ENCODE measurements around the gene NBL1. TPM values are rescaled to one million over a fixed set of nuclear protein-coding genes. Genes with fewer than 3 reads are reported as not detected.

Gene NBL1
- total and polyA plus RNA-seq, 2 of the 4 experiments (the other 2 are of a cell fraction): 14.0 to 54.2 TPM

DNA sequence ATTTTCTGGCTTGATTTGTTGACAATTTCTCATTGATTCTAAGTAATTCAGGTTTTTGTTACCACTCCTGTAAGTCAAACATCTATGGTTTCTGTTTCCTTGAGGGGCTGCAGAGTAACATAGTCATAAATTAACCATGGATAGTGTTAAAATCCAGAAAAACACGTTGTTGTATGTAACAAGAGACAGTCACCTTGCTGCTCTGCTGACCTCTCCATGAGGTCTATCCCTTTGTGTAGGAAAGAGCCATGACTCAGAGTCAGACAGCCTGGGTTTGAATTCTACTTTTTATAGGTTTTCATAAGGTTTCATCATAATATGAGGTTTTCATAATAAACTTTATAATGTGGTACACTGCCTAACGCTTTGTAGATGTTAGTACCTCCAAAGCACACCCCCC lies 27.6 kb upstream of the NBL1 start:
- intact Hi-C loops (cut with micrococcal nuclease): no loop called here
- no peak overlapping the region for H4K5ac ChIP-seq (ENCODE audit: low read depth, low read length)
- H3K4me2 ChIP-seq (ENCODE audit: low read depth, low read length): no peak overlapping the region
- no peak overlapping the region for H4K8ac ChIP-seq (ENCODE audit: low read depth in 2 of 2, low read length in 2 of 2)
- no peak overlapping the region for H2AK5ac ChIP-seq (ENCODE audit: low read depth, low read length)
- no peak overlapping the region for H2AFZ ChIP-seq (replicated peaks; ENCODE audit: low read length, poor library complexity)
- H3K18ac ChIP-seq (ENCODE audit: low read depth, low read length): no peak overlapping the region
- no peak overlapping the region for H3K9ac ChIP-seq (ENCODE audit: low read depth, low read length)
- H4K20me1 ChIP-seq (ENCODE audit: insufficient read depth, low read length): peaks cover 37% of the 10 kb centered on the region
- TF ChIP-seq, protein P1, sequence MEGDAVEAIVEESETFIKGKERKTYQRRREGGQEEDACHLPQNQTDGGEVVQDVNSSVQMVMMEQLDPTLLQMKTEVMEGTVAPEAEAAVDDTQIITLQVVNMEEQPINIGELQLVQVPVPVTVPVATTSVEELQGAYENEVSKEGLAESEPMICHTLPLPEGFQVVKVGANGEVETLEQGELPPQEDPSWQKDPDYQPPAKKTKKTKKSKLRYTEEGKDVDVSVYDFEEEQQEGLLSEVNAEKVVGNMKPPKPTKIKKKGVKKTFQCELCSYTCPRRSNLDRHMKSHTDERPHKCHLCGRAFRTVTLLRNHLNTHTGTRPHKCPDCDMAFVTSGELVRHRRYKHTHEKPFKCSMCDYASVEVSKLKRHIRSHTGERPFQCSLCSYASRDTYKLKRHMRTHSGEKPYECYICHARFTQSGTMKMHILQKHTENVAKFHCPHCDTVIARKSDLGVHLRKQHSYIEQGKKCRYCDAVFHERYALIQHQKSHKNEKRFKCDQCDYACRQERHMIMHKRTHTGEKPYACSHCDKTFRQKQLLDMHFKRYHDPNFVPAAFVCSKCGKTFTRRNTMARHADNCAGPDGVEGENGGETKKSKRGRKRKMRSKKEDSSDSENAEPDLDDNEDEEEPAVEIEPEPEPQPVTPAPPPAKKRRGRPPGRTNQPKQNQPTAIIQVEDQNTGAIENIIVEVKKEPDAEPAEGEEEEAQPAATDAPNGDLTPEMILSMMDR (conservative IDR thresholded peaks at IDR 0.05; ENCODE audit: low read depth, low read length): no peak
- TF ChIP-seq FOS (IDR thresholded peaks at IDR 0.05; ENCODE audit: low read depth, low read length) (peak; percentile 15; the same call in 1 of the 2 replicates), POLR2A (IDR thresholded peaks at IDR 0.05; ENCODE audit: low read depth, low read length) (no peak), CEBPB (IDR thresholded peaks at IDR 0.05; ENCODE audit: low read depth, low read length) (peak; percentile 47; the same call in 1 of the 2 replicates)
- H2BK15ac ChIP-seq (ENCODE audit: low read depth, low read length): no peak overlapping the region
- H3K23ac ChIP-seq (ENCODE audit: low read depth, low read length): no peak overlapping the region
- CTCF ChIA-PET: interaction anchor here (1.0 kb wide), 1 partner anchor 11 kb away, joined by 3 read pairs; no protein-coding TSS in a partner anchor
- H3K56ac ChIP-seq (ENCODE audit: extremely low read depth, insufficient read depth, low read length): no peak overlapping the region
- no peak overlapping the region for H3K4ac ChIP-seq (ENCODE audit: low read depth, low read length)
- no peak overlapping the region for H2AK9ac ChIP-seq (replicated peaks; ENCODE audit: low read depth, low read length, poor library complexity)
- H4K91ac ChIP-seq (ENCODE audit: insufficient read depth, low read depth, low read length): no peak overlapping the region
- in situ Hi-C loops (cut with MboI; ENCODE audit: low sequenced_read_pairs): no loop called here
- peaks cover 7% of the 10 kb centered on the region; the same call in 1 of the 2 replicates for H3K9me1 ChIP-seq (ENCODE audit: insufficient read depth, low read length)
- H3K27me3 ChIP-seq (ENCODE audit: control insufficient read depth, insufficient read depth, low read length): no peaks in the 10 kb centered on the region
- peaks cover 19% of the 10 kb centered on the region for H3K4me1 ChIP-seq (ENCODE audit: control insufficient read depth, insufficient read depth, low read length)
- DNase-seq: peak; percentile 69
- no peaks in the 10 kb centered on the region for H3K9me3 ChIP-seq (ENCODE audit: control insufficient read depth, insufficient read depth, low read length)
- peaks cover 3% of the 10 kb centered on the region; the same call in 1 of the 2 replicates for H3K36me3 ChIP-seq (ENCODE audit: control insufficient read depth, insufficient read depth, low read length)
- dilution Hi-C loops (cut with HindIII; ENCODE audit: low sequenced_read_pairs, unreplicated experiment): no loop called here
- no TSS peak for BruUV-seq (replicated peaks)
- no peak overlapping the region for H3K14ac ChIP-seq (replicated peaks; ENCODE audit: low read depth, low read length)
- ATAC-seq (ENCODE audit: low read depth): peak; percentile 52
- H3K4me3 ChIP-seq (ENCODE audit: insufficient read depth, low read depth, low read length): no peak overlapping the region
- H3K27ac ChIP-seq (ENCODE audit: insufficient read depth, low read length): no peak overlapping the region
- peaks cover 48 to 62% of the 10 kb centered on the region in 2 experiments for H3K79me1 ChIP-seq (ENCODE audit: low read depth in 1 of 2, low read length in 2 of 2)
- POLR2A ChIA-PET (ENCODE audit: unreplicated experiment): no interaction called here
- H2BK120ac ChIP-seq (ENCODE audit: low read depth, low read length): no peak overlapping the region
- no peak overlapping the region for H2BK5ac ChIP-seq (ENCODE audit: low read depth, low read length, poor library complexity, severe bottlenecking)
- no peak overlapping the region for H2BK20ac ChIP-seq (ENCODE audit: low read depth, low read length)
- WGBS, 2 experiments (ENCODE audit: extremely low coverage in 2 of 2, insufficient read length in 1 of 2): no CpG with 5 or more reads among the region's 2 CpGs

Measured in IMR-90 (cell line).